GM19238 (cell line): ENCODE data around the gene TMEM243.
"Not testable (repeated sequence)": the region's sequence is repeated elsewhere in the genome, so short reads cannot be mapped to it uniquely, and the experiment has no call there.

Experiments
- DNase-seq: peaks from one replicate; pipeline ENCODE4 v3.0.0; 2011; ENCODE audit warnings: low spot score; ENCODE audit not compliant: insufficient read length

Gene TMEM243, protein sequence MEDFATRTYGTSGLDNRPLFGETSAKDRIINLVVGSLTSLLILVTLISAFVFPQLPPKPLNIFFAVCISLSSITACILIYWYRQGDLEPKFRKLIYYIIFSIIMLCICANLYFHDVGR

DNA sequence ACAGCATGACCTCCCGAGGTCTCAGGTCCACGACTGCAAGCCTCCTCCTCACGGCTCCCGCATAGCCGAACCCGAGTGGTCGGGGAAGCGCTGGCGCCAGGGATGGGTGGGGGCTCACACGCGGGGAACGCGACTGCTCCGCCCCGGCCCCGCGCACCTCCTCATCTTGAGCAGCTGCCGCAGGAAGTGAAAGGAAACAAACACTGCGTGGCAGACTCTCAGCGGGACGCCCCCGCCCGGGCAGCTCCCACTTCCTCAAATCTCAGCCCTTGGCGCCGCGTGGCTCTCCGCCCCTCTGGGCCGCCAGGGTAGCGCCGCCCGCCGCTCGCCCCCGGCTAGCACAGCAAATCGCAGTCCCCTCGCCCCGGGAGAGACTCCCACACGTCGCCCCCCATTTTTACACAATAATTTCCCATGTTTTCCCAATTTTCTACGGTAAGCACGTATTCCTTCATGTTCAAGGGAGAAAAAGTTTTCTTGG, at the start of gene TMEM243:
Gene TMEM243 (minus strand): TSS at position 188 of the 481 bp plus-strand sequence. CDS start 229 bp downstream, outside the sequence.
- DNase-seq, result peak; percentile 72

DNA sequence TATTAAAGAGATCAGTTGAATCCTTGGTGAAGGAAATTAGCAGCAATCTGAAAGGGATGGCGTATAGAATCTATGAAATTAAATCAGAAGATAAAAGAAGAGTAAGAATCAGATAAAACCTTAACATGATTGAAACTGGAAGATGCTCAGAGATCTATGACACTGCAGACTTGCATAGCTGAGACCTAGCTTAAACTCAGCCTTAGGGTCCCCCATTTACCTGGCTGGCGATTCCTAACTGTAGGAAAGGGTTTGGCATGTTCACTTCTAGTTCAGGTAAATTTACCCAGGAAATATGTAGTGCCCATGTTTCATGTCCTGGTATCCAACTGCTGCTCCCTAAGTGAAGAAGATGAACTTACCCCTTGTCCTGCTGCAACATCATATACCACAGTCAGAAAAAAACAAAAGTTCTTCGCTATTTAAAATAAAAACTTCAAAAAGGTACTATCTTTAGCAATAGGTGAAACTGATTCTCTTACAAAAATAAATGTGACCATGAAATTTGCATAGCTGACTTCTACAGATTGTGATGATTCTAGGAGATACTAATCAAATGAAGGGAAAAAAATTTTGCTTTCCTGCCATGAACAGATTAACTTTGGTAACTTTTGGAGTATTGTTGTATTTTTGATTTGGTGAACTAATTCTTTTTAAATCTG, 47.8 kb upstream of the TMEM243 start:
- no peak for DNase-seq

DNA sequence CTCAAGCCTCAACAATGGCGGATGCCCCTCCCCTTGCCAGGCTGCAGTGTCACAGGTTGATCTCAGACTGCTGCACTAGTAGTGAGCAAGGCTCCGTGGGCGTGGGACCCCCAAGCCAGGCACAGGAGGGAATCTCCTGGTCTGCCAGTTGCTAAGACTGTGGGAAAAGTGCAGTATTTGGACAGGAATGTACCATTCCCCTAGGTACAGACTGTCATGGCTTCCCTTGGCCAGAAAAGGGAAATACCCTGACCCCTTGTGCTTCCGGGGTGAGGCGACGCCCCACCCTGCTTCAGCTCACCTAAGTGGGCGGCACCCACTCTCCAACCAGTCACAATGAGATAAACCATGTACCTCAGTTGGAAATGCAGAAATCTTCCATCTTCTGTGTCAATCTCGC, 44.0 kb upstream of the TMEM243 start:
- DNase-seq, result no peak

DNA sequence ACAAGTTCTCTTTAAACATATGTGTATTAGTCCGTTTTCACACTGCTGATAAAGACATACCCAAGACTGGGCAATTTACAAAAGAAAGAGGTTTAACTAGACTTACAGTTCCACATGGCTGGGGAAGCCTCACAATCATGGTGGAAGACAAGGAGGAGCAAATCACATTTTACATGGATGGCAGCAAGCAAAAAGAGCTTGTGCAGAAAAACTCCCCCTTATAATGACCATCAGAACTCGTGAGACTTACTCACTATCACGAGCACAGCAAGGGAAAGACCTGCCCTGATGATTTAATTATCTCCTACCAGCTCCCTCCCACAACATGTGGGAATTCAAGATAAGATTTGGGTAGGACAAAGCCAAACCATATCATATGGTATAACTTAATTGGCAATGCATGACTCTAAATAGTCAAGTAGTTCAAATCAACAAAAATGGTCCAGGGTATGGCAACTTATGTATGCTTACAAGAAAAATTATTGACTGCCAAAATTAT, 34.1 kb upstream of the TMEM243 start:
- DNase-seq, result no peak

DNA sequence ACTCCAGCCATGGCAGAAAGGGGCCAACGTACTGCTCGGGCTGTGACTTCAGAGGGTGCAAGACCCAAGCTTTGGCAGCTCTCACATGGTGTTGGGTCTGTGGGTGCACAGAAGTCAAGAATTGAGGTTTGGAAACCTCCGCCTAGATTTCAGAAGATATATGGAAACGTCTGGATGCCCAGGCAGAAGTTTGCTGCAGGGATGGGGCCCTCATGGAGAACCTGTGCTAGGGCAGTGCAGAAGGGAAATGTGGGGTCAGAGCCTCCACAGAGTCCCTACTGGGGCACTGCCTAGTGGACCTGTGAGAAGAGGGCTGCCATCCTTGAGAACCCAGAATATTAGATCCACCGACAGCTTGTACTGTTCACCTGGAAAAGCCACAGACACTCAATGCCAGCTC, 26.1 kb upstream of the TMEM243 start:
- not testable (repeated sequence) for DNase-seq

DNA sequence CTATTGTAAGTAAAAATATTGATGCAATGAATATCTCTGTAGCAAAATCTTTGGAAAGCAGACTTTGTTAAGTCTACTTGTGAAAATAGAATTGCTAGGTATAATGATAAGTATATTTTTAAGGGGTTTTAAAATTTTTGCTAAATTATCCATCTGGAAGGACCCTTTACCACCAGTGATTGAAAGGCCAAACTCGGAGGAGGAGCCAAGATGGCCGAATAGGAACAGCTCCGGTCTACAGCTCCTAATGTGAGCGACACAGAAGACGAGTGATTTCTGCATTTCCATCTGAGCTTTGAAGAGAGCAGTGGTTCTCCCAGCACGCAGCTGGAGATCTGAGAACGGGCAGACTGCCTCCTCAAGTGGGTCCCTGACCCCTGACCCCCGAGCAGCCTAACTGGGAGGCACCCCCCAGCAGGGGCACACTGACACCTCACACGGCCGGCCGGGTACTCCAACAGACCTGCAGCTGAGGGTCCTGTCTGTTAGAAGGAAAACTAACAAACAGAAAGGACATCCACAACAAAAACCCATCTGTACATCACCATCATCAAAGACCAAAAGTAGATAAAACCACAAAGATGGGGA, 19.0 kb upstream of the TMEM243 start:
- DNase-seq, result not testable (repeated sequence)

DNA sequence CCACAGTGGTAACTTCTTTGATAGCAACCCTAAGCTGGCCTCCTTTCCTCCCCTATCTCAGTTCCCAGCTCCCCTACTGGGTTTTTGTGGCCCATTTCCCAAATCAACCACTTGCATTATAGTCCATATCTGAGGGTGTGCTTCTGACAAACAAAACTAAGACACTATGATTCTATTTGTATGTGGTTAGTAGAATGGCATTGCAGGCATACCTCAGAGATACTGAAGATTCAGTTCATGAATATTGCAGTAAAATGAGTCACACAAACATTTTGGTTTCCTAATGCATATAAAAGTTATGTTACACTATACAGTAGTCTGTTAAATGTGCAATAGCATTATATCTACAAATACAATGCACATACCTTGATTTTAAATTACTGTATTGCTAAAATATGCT, 15.4 kb upstream of the TMEM243 start:
- no peak for DNase-seq

DNA sequence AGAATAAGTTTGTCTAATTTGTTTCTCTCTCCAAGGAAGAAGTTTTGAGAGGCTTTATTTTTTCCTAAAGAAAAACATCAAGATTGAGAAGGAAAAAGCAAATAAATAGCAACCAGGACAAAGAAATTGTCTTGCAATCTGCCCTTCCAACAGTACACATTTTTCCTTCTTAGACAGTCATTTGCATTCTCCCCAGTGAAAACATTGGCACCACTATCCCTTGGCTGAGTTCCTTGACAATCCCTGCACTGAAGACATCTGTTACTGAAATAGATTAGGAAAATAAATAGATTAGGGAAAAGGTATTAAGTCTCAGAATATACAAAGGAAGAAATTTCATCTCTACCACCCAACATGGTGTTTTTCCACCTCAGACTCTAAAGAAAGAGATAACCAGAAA, 12.2 kb upstream of the TMEM243 start:
- DNase-seq, result no peak

DNA sequence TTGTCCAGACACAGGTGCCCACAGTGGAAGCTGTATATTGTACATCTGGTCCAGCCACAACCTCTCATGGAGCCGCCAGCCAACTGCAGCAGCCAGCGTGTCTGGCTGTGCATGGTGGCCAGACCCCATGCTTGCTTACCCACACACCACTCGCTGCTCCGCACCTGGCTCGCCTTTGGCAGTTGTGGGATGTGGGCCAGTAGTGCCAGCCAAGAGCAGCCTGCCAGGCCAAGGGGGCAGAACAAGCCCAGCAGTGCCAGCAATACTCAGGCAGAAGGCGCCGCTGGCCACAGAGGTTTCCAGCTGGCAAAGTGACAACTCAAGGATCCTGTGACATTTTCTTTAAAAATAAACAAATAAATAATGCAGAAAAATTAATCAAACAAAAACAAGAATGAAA, 11.7 kb upstream of the TMEM243 start:
- DNase-seq, result no peak

DNA sequence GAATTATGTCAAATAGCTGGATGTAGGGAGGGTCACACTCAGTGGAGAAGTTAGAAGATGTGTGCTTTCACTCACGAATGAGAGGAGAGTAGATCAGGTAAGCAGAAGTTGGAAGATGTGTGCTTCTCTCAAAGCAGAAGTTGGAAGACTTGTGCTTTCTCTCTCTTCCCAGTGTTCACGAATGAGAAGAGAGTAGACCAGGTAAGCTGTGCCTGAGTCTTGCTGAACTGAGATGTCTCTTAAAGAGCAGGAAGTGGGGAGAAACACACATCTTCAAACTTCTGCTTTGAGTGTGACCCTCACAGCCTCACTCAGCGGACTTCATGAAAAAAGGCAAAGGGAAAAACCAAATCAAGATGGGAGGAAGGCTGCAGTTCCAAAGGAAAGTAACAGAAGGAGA, 7.0 kb upstream of the TMEM243 start:
- DNase-seq, result no peak

DNA sequence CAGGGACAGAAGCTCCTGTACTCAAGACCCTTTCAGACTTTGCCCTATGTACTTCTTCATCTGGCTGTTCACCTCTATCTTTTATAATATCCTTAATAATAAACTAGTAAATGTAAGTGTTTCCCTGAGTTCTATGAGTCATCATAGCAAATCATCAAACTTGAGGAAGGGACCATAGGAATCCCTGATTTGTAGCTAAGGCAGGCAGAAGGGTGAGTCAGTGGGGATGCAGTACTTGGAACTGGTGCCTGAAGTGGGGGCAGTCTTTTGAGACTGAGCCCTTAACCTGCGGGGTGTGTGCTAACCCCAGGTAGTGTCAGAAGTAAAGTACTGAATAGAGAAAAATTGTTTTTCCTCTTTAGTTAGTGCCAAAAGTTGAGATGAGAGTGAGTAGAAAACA, 6.2 kb upstream of the TMEM243 start:
- DNase-seq, result no peak

DNA sequence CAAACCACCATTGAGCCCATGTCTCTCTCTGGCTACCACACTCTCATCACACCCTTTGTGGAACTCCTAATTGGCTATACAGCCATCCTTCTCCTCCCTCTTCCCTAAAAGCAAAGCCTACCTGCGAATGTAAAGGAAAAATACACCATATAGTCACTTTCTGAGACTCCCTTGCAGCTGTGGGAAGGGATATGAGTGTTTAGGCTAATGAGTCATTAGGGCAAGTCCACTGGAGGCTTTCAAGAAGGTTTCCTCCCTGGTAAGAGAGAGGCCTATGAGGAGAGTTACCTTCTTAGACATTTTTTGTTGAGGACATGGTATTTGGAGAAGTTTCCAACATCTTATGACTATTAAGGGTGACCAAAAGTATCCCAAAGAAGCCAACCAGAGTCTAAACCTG, 4.1 kb upstream of the TMEM243 start:
- no peak for DNase-seq

DNA sequence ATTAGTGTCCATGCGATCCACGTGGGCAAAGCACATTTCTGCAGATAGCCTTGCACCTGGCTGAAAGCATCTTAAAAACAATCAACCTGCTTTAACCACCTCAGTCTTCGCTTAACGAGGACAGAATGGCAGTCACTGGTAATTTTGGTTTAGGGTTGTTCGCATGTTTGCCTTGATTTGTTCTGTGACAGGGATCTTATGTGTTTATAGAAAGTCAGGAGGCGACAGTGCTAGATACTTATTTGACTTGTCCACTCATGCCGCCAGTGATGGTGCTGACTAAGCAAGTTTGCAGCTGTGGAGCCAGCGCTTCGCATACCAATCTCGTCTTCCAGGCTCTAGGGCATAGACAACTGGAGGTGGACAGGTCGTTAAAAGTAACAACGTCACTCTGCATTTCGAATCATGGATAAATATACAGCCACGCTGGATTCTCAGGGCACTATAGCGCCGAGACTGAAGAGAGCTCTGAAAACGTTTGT, 1.2 kb upstream of the TMEM243 start:
- DNase-seq, result no peak

DNA sequence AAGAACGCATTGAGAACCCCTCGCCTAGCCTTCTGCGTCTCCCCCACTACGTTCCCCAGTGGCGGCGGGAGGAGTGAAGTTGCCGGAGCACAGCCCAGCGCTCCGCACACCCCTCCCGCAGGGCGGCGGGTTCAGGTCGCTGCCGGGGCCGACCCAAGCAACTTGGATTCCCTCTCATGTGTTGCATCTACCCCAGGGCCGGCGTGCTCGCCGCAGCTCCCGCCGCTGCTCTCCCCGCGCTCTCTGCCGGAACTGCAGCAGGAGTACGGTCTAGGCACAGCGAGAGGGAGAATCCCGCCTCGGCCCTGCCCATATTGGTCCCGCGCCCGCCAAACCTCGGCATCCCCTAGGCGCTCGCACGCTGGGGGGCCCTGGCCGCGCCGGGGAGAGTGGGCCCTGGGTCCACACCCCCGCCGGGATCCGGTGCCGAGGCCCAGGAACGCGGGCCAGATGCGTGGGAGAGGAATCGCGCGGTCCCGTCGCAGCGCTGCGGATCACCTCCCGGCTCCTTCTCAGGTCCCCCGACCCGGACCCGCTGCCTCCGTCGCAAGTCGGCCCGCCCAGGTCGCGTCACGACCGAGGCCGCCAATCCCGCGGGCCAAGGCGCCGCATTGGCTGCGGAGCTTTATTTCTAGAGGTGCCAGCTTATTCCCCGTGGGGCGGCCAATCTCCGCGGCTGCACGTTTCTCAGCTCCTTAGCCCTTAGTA, 648 bp upstream of the TMEM243 start:
- peak; percentile 62 for DNase-seq

DNA sequence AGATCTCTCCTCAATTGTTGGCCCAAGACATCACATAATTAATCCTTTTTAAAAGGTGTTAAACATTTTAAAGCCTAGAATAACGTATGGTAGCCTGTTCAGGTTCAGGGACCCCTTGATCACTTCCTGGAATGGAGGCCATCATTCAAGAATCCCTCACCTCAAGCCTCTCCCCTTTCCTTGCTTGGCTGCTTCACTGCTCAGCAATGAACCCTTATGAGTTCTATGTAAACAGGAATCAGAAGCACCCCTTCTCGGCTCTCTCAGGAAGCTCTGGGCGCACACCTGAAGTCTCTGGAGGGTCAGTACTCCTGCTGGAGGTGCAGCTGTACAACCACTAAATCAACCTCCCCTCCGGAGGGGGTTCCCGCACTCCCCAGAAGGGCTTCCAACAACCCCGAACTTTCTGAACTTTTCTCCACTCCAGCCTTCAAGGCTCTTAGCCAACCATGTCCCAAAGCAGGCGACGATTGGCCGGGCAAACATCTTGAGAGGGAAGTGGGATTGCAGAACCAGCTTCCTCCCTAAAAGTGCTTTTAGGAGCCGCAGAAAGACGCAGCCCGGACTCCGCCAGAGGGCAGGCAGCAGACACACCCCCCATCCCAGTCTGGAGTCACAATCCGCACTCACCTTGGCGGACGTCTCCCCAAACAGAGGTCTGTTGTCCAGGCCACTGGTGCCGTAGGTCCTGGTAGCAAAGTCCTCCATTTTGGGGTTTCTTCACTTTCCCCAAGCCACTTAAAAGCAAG, 562 bp downstream of the TMEM243 start:
- no peak for DNase-seq

DNA sequence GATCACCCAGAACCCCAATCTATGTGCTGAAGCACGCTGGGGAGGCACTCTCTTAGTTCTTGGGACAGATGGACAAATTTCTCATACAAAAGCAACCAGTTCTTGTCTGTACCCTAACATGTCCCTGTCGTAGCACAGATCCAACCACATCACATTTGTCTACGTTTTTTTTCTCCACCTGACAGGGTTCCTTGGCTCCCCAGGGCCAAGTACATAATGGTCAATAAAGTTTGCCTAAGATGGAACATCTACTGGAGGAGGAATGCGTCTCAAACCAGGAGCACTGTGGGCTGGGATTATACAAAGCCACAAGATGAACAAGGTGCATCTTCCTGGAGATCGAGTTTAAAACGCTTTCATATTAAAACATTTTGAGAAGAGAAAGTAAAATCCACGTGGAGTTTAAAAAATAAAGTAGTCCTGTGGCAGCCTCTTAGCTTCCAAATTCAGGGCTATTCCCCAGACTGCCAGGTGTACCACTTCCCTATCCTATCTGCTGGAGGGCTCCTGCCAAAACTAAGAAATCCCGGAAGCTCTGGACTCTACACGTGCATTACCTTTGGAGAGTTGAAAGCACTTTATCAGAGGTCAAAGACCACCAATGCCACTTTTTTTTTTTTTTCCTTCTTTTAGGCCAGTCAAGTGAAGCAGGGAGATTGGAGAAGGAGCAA, 1.4 kb downstream of the TMEM243 start:
- DNase-seq, result no peak

DNA sequence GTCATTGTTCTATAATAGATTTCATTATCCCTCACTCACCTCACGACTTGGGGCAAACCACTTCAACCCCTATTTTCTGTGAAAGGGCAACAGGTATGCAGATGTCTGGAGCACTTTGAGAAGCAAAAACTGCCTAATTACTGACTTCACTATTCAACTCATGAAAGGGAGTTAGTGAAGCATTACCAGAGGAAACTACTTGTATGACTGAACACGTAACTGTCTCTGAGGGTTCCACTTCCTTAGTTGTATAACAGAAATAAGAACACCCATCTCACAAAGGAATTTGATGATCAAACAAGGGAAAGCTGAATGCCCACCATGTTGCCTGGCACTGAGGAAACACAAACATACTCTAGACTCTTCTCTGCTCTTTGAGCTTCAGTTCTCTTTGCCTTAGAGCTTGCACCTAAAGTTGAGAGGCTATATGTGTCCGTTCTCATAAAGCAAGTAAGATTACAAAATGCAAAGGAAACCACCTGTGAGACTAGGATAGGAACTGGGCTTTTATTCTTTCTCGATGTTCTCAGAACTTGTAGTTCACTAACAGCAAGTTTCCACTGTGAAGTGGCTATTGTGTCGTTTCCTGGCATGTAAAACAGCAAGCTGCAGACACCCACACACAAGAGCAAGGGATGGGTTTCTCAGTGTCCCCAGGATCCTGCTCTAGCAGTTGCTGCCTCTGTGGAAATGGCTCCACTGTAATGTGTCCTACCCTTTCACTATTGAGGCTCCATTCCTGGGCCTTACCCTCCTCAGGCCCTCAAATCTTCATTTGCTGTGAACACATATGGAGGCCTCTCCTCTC, 2.6 kb downstream of the TMEM243 start:
- DNase-seq, result no peak

DNA sequence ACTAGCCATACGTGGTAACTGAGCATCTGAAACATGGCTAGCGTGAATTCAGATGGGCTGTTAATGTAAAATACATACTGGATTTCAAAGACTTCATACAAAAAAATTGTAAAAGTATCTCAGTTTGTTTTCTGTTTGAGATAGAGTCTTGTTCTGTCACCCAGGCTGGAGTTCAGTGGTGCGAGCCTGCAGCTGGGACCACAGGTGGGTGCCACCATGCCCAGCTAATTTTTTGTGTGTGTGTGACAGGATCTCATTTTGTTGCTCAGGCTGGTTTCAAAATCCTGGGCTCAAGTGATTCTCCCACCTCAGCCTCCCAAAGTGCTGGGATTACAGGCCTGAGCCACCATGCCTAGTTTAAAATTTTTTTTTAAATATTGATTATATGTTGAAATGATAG, 4.5 kb downstream of the TMEM243 start:
- DNase-seq, result no peak

DNA sequence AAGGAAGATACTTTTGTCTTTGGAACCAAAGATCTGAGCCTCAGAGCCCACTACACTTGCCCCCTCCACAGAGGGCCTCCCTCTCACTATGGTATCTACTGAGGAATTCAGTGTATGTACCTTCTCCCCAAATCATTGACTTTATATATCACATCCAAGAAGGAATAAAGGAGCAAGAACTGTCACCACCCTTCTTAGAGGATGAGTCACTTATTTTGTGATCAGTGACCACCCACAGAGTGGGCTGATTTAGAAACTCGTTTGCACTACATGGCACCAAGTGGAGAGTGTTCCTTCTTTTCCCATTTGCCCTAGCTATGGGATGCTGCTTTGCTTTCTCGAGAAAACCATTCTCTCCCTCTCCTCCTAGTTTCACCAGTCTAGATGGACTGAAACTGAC, 5.7 kb downstream of the TMEM243 start:
- DNase-seq, result no peak

DNA sequence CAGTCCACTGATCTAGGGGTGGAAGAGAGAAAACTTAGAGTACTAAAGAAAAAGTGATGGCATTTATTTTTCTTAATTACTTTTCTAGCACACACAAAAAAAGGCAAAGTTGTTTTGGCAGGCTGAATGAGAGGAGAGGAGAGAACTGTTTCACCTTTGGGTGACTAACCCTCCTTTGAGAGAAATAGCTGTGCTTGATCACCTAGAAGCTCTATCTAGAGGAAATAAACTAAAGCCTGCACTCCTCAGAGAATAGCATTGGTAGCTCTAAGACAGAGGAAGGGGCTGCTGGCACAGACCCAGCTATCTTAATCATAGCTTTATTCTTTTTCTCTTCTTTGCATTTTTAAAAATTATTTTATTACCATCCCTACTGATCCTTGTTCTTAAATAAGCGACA, 6.3 kb downstream of the TMEM243 start:
- DNase-seq, result no peak
